Kidney (tissue), 14 donors: ENCODE measurements around the gene PHACTR1. TPM values are rescaled to one million over a fixed set of nuclear protein-coding genes. Genes with fewer than 3 reads are reported as not detected.

Experiments used
- DNase-seq, 5 donors: peaks; one replicate each; pipeline ENCODE4 v3.0.0-alpha.2; 2013 to 2020
- FAIRE-seq: peaks from 2 replicates; lab custom pipeline; 2012; peaks lifted over from hg19 to GRCh38; lab: Jason Lieb, UNC
- H3K27ac ChIP-seq, 2 donors: one replicate each; pipeline ENCODE4 v1.7.0; 2013; ENCODE audit warnings: low read depth in 2 of 2, low read length in 2 of 2, inconsistent platforms in 1 of 2
- H3K27me3 ChIP-seq: one replicate; pipeline ENCODE4 v1.7.1; 2013; ENCODE audit warnings: low read length, inconsistent platforms; ENCODE audit not compliant: control insufficient read depth, insufficient read depth
- H3K36me3 ChIP-seq, 3 donors: one replicate each; pipeline versions ENCODE4 v1.7.0 to v1.7.1; 2013; ENCODE audit warnings: low read length in 3 of 3, control low read depth in 1 of 3, inconsistent platforms in 1 of 3; ENCODE audit not compliant: insufficient read depth in 3 of 3, control insufficient read depth in 2 of 3
- H3K4me1 ChIP-seq, 3 donors: one replicate each; pipeline versions ENCODE4 v1.7.0 to v1.7.1; 2013; ENCODE audit warnings: low read length in 3 of 3, inconsistent platforms in 1 of 3, low read depth in 1 of 3; ENCODE audit not compliant: control insufficient read depth in 2 of 3, insufficient read depth in 2 of 3
- H3K4me3 ChIP-seq, 3 donors: one replicate each; pipeline versions ENCODE4 v1.7.0 to v1.8.1; 2013; ENCODE audit warnings: low read length in 3 of 3, control low read depth in 1 of 3, inconsistent platforms in 1 of 3
- H3K9ac ChIP-seq, 3 donors: one replicate each; pipeline versions ENCODE4 v1.7.0 to v1.7.1; 2013; ENCODE audit warnings: low read length in 3 of 3, control low read depth in 1 of 3, inconsistent platforms in 1 of 3
- H3K9me3 ChIP-seq, 3 donors: one replicate each; pipeline versions ENCODE4 v1.7.0 to v1.7.1; 2013; ENCODE audit warnings: low read length in 3 of 3, control low read depth in 1 of 3, inconsistent platforms in 1 of 3; ENCODE audit not compliant: control insufficient read depth in 2 of 3, insufficient read depth in 1 of 3
- CTCF ChIP-seq: IDR thresholded peaks from 3 replicates; pipeline ENCODE4 v1.5.1; 2012; ENCODE audit warnings: mild to moderate bottlenecking, moderate library complexity, borderline replicate concordance; ENCODE audit not compliant: insufficient read depth; ENCODE audit errors: extremely low read depth
- intact Hi-C: fragments of 100-400 bp; cut with DNase I; formaldehyde crosslinking; loops from one replicate; pipeline ENCODE4 v1.11.1; 2022
- polyA plus RNA-seq: library from polyadenylated mRNA; stranded (reverse); fragments of 350-450 nt; fragmentation: Illumina TruSeq; extraction: RNeasy Lipid Tissue Mini Kit (QIAGEN cat#74804); gene quantifications from one replicate; pipeline ENCODE4 v1.2.3, GENCODE V29; 2014; ENCODE audit warnings: low read depth, low replicate concordance; ENCODE audit not compliant: insufficient read depth
- total RNA-seq: library from RNA; stranded (reverse); fragmentation: NEBNext Ultra II Directional; extraction: Animal tissue kit (Norgen Biotek cat#: 25700); gene quantifications from one replicate; pipeline ENCODE4 v1.2.1, GENCODE V29; 2021
- donor health status: control.
- donor health status: control.
- donor health status: control.
- donor health status: control.
- donor health status: control.
- donor health status: DM: yes; HTN: yes; CAD: no.
- donor health status: Normal renal cell carcinoma (clear cell type).

PHACTR1 gene
- total and polyA plus RNA-seq, 2 donors from 2014 or later = 3.3 to 33.6 TPM

GRCh38 chr6:12865671-12866181 lies 149.2 kb downstream of the PHACTR1 start:
- no peak for TF ChIP-seq CTCF
- no peaks in the 10 kb centered on the region for H3K36me3 ChIP-seq
- H3K9me3 ChIP-seq = no peaks in the 10 kb centered on the region
- H3K27ac ChIP-seq = no peak overlapping the region
- no peaks in the 10 kb centered on the region for H3K27me3 ChIP-seq
- FAIRE-seq (no peak), DNase-seq (peak in 2 of 5 donors; percentile 41 to 44)
- intact Hi-C loops = no loop called here
- H3K4me1 ChIP-seq = no peaks in the 10 kb centered on the region
- no peak overlapping the region for H3K4me3 ChIP-seq
- no peak overlapping the region for H3K9ac ChIP-seq

GRCh38 chr6:12866422-12867029 lies 150.0 kb downstream of the PHACTR1 start:
- intact Hi-C loops = no loop called here

GRCh38 chr6:12869816-12870432 lies 153.4 kb downstream of the PHACTR1 start:
- intact Hi-C loops = no loop called here
- H3K9ac ChIP-seq = no peak overlapping the region
- H3K9me3 ChIP-seq = no peaks in the 10 kb centered on the region
- no peaks in the 10 kb centered on the region for H3K4me1 ChIP-seq
- H3K27me3 ChIP-seq = no peaks in the 10 kb centered on the region
- FAIRE-seq = no peak
- no peak for DNase-seq
- no peak for TF ChIP-seq CTCF
- no peak overlapping the region for H3K4me3 ChIP-seq
- H3K27ac ChIP-seq = no peak overlapping the region
- H3K36me3 ChIP-seq = no peaks in the 10 kb centered on the region

More at GRCh38 chr6:12866422-12867029, 150.0 kb downstream of the PHACTR1 start:
- no peak overlapping the region for H3K9ac ChIP-seq
- TF ChIP-seq CTCF = no peak
- FAIRE-seq (no peak), DNase-seq (no peak)
- no peaks in the 10 kb centered on the region for H3K36me3 ChIP-seq
- no peaks in the 10 kb centered on the region for H3K9me3 ChIP-seq
- H3K4me3 ChIP-seq = no peak overlapping the region
- no peaks in the 10 kb centered on the region for H3K27me3 ChIP-seq
- no peak overlapping the region for H3K27ac ChIP-seq
- H3K4me1 ChIP-seq = no peaks in the 10 kb centered on the region
